Endothelial cell of umbilical vein (primary cell): ENCODE data around the gene TENM4. TPM values are rescaled to one million over a fixed set of nuclear protein-coding genes. Genes with fewer than 3 reads are reported as not detected.

Experiments used
- BruUV-seq: library from RNA; stranded (reverse); fragments of 400-500 nt; replicated peaks from 2 replicates; lab custom pipeline; 2021; lab: Mats Ljungman, UMichigan
- CTCF ChIA-PET: fragments of 300-600, 350-600 bp; sonication (Branson Sonifier 250); formaldehyde crosslinking; loops from one replicate; lab custom pipeline; 2021; ENCODE audit warnings: antibody characterized with exemption, inconsistent platforms; lab: Charles Lee
- POLR2A ChIA-PET: fragments of 300-600, 350-600 bp; sonication (Branson Sonifier 250); formaldehyde crosslinking; loops from one replicate; lab custom pipeline; 2021; ENCODE audit warnings: antibody characterized with exemption, inconsistent platforms; lab: Charles Lee
- DNase-seq: peaks from one replicate; pipeline ENCODE4 v3.0.0-alpha.2; 2011; ENCODE audit warnings: low read depth, low spot score
- FAIRE-seq: peaks from 2 replicates; lab custom pipeline; 2011; peaks lifted over from hg19 to GRCh38; lab: Jason Lieb, UNC
- H2AFZ ChIP-seq: 2 replicates; pipeline ENCODE4 v1.6.0; 2012; ENCODE audit warnings: low read depth, low read length, control low read depth, inconsistent platforms
- H3K27ac ChIP-seq: 2 replicates; pipeline ENCODE4 v1.5.1; 2011; ENCODE audit warnings: low read depth, mild to moderate bottlenecking, control low read depth, low read length, moderate library complexity; ENCODE audit not compliant: insufficient read depth
- H3K27me3 ChIP-seq, 2 experiments: 2 replicates each; pipeline versions ENCODE4 v1.6.0 to v1.6.1; 2011; ENCODE audit warnings: low read length in 2 of 2, mixed read lengths in 1 of 2; ENCODE audit not compliant: control insufficient read depth in 2 of 2, insufficient read depth in 2 of 2
- H3K36me3 ChIP-seq, 2 experiments: 2 replicates in 1 of 2; 3 replicates in 1 of 2; pipeline ENCODE4 v1.5.1; 2011; ENCODE audit warnings: low read length in 2 of 2, mild to moderate bottlenecking in 1 of 2, moderate library complexity in 1 of 2; ENCODE audit not compliant: control insufficient read depth in 2 of 2, insufficient read depth in 2 of 2; ENCODE audit errors: extremely low read depth in 1 of 2
- H3K4me1 ChIP-seq: 3 replicates; pipeline ENCODE4 v1.5.1; 2011; ENCODE audit warnings: mild to moderate bottlenecking, low read length; ENCODE audit not compliant: control insufficient read depth, insufficient read depth; ENCODE audit errors: extremely low read depth
- H3K4me2 ChIP-seq: 2 replicates; pipeline ENCODE4 v1.6.1; 2011; ENCODE audit warnings: low read length, control low read depth, mixed read lengths; ENCODE audit not compliant: insufficient read depth
- H3K4me3 ChIP-seq, 3 experiments: fragments of 200-600 bp in 1 of 3; sonication (generic), shearing (Covaris generic) in 1 of 3; replicated peaks in 1 of 3; 2 replicates each; pipeline ENCODE4 v1.5.1; 2011 to 2016; ENCODE audit warnings: control low read depth in 3 of 3, low read length in 3 of 3, mild to moderate bottlenecking in 2 of 3, inconsistent platforms in 1 of 3, low read depth in 1 of 3, moderate library complexity in 1 of 3; ENCODE audit not compliant: insufficient read depth in 1 of 3
- H3K79me2 ChIP-seq: 2 replicates; pipeline ENCODE4 v1.6.0; 2012; ENCODE audit warnings: low read length, inconsistent platforms; ENCODE audit not compliant: control insufficient read depth, insufficient read depth
- H3K9ac ChIP-seq: replicated peaks from 2 replicates; pipeline ENCODE3; 2011; ENCODE audit warnings: low read length, control low read depth; ENCODE audit not compliant: insufficient read depth; ENCODE audit errors: extremely low read depth
- H3K9me1 ChIP-seq: replicated peaks from 3 replicates; pipeline ENCODE4 v1.6.0; 2011; ENCODE audit warnings: mild to moderate bottlenecking, low read length; ENCODE audit not compliant: control insufficient read depth, insufficient read depth; ENCODE audit errors: extremely low read depth
- H3K9me3 ChIP-seq: replicated peaks from 2 replicates; pipeline ENCODE4 v1.5.1; 2012; ENCODE audit warnings: low read length, inconsistent platforms; ENCODE audit not compliant: control insufficient read depth, insufficient read depth
- H4K20me1 ChIP-seq: replicated peaks from 2 replicates; pipeline ENCODE3; 2011; ENCODE audit warnings: mild to moderate bottlenecking, low read length; ENCODE audit not compliant: control insufficient read depth, insufficient read depth; ENCODE audit errors: extremely low read depth
- EZH2 ChIP-seq: IDR thresholded peaks from 2 replicates; pipeline ENCODE4 v1.6.1; 2012; ENCODE audit warnings: borderline replicate concordance, low read depth, mild to moderate bottlenecking, moderate library complexity, low read length, inconsistent platforms; ENCODE audit not compliant: severe bottlenecking
- FOS ChIP-seq: IDR thresholded peaks from 2 replicates; pipeline ENCODE4 v1.6.1; 2011; ENCODE audit warnings: mild to moderate bottlenecking, low read length, moderate library complexity, borderline replicate concordance; ENCODE audit not compliant: insufficient read depth
- GATA2 ChIP-seq: IDR thresholded peaks from 2 replicates; pipeline ENCODE4 v1.7.0; 2011; ENCODE audit warnings: low read depth, mild to moderate bottlenecking, moderate library complexity, mixed read lengths, low read length; ENCODE audit not compliant: insufficient read length, insufficient read depth
- JUN ChIP-seq: IDR thresholded peaks from 2 replicates; pipeline ENCODE4 v1.6.1; 2011; ENCODE audit warnings: borderline replicate concordance, low read depth; ENCODE audit not compliant: insufficient read length, insufficient read depth
- MYC ChIP-seq: IDR thresholded peaks from one replicate; pipeline ENCODE4 v1.6.1; 2011; ENCODE audit warnings: mild to moderate bottlenecking, low read depth, low read length
- POLR2A ChIP-seq: IDR thresholded peaks from 2 replicates; pipeline ENCODE4 v1.6.1; 2012; ENCODE audit warnings: low read depth, mild to moderate bottlenecking, control low read depth, low read length
- POLR2AphosphoS5 ChIP-seq: IDR thresholded peaks from 2 replicates; pipeline ENCODE4 v1.6.1; 2012; ENCODE audit warnings: low read depth, mild to moderate bottlenecking, control low read depth, low read length, moderate library complexity; ENCODE audit not compliant: insufficient read depth
- dilution Hi-C: fragments of 300-500 bp; cut with MboI; formaldehyde crosslinking; loops from one replicate; pipeline ENCODE4 v1.15.0; 2019; ENCODE audit warnings: low sequenced_read_pairs; ENCODE audit not compliant: extremely low pct_ligation_motif_present
- intact Hi-C: fragments of 100-400 bp; cut with micrococcal nuclease; formaldehyde crosslinking; loops from one replicate; pipeline ENCODE4 v1.10.0; 2022
- polyA plus RNA-seq, 4 experiments: library from polyadenylated mRNA; depleted of rRNA in 3 of 4; stranded (reverse) in 3 of 4; unstranded in 1 of 4; fragments of >200 nt; gene quantifications; 2 replicates each; pipeline versions ENCODE4 v1.2.1 to v1.2.3, GENCODE V29; 2011 to 2012; ENCODE audit warnings: missing spikeins in 1 of 4
- total RNA-seq: library from RNA; stranded (reverse); gene quantifications from 2 replicates; pipeline ENCODE4 v1.2.3, GENCODE V29; 2021
- TF ChIP-seq, protein P1 (sequence below), 2 donors: IDR thresholded peaks; 1 replicate in 1 of 2; 2 replicates in 1 of 2; pipeline ENCODE4 v1.5.1; 2011; ENCODE audit warnings: low read length in 2 of 2, mild to moderate bottlenecking in 2 of 2, moderate library complexity in 2 of 2, control low read depth in 1 of 2, inconsistent platforms in 1 of 2, low read depth in 1 of 2; ENCODE audit not compliant: insufficient read depth in 1 of 2; ENCODE audit errors: extremely low read depth in 1 of 2
- TF ChIP-seq, protein P2 (sequence below): IDR thresholded peaks from 2 replicates; pipeline ENCODE4 v1.6.1; 2011; ENCODE audit not compliant: insufficient read depth, insufficient read length

Gene TENM4
- total and polyA plus RNA-seq, 2 donors (not counting 3 experiments of a cell fraction or from before 2014, with no cell fraction given) = 0.06 to 0.27 TPM

DNA sequence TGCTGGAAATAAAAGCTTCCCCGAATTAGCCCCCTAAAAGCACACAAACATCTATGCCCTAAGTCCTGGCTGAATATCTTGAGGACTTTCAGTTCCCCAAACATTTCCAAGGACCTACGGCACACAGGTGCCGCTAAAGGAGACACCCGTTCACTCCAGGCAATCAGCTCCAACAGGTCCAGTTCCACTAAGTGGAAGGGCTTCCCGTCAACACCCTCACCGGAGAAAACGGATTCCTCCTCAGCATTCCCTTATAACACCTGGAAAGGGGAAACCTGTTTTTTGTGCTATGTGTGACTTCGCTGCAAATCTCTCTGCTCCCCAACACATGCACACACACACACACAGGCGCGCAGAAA lies 3.9 kb downstream of the TENM4 start:
- no peak for FAIRE-seq
- Histone ChIP-seq H3K9me1 (no peaks in the 10 kb centered on the region), H3K9me3 (no peaks in the 10 kb centered on the region), H3K4me3 (peak overlapping the region in 1 of 3 experiments; percentile 7), H3K27me3 (peaks cover 49 to 61% of the 10 kb centered on the region in 2 experiments), H4K20me1 (no peaks in the 10 kb centered on the region), H3K4me2 (peak overlapping the region; percentile 29), H3K4me1 (no peaks in the 10 kb centered on the region), H3K27ac (no peak overlapping the region), H3K79me2 (no peaks in the 10 kb centered on the region), H3K36me3 (no peaks in the 10 kb centered on the region), H2AFZ (peak overlapping the region; percentile 29), H3K9ac (no peak overlapping the region)
- no peak for DNase-seq
- TF ChIP-seq, protein P1, sequence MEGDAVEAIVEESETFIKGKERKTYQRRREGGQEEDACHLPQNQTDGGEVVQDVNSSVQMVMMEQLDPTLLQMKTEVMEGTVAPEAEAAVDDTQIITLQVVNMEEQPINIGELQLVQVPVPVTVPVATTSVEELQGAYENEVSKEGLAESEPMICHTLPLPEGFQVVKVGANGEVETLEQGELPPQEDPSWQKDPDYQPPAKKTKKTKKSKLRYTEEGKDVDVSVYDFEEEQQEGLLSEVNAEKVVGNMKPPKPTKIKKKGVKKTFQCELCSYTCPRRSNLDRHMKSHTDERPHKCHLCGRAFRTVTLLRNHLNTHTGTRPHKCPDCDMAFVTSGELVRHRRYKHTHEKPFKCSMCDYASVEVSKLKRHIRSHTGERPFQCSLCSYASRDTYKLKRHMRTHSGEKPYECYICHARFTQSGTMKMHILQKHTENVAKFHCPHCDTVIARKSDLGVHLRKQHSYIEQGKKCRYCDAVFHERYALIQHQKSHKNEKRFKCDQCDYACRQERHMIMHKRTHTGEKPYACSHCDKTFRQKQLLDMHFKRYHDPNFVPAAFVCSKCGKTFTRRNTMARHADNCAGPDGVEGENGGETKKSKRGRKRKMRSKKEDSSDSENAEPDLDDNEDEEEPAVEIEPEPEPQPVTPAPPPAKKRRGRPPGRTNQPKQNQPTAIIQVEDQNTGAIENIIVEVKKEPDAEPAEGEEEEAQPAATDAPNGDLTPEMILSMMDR (IDR thresholded peaks at IDR 0.05; ENCODE audit: extremely low read depth in 1 of 2, insufficient read depth in 1 of 2, low read depth in 1 of 2, low read length in 2 of 2) = no peak
- TF ChIP-seq MYC = no peak
- no peak for TF ChIP-seq JUN
- TF ChIP-seq, protein P2, sequence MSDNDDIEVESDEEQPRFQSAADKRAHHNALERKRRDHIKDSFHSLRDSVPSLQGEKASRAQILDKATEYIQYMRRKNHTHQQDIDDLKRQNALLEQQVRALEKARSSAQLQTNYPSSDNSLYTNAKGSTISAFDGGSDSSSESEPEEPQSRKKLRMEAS = no peak
- no peak for TF ChIP-seq POLR2AphosphoS5
- POLR2A ChIA-PET = no interaction called here
- CTCF ChIA-PET = no interaction called here
- dilution Hi-C loops = no loop called here
- BruUV-seq = no TSS peak
- intact Hi-C loops = no loop called here

DNA sequence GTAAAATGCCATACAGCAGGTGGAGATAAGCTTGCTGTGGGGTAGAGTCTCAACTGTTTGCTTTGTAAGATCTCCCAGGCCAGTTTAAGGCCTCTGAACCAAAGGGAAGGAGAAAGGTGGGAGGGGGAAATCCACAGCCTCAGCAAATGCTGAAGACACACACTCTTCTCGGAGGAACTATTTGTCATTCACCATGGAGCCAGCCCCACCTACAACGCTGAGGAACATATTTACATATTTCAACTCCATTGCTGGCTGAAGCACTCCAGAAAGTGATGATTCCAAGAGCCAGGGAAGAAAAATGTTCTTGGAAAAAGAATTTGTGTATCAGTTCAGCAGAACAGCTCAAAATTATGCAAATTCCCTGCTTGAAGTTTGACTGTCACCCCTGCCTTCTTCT lies 6.5 kb downstream of the TENM4 start:
- intact Hi-C loops = no loop called here
- H3K4me1 ChIP-seq = no peaks in the 10 kb centered on the region
- BruUV-seq = no TSS peak
- H3K9ac ChIP-seq = no peak overlapping the region
- no peak overlapping the region for H3K27ac ChIP-seq
- FAIRE-seq (no peak), DNase-seq (no peak)
- H3K27me3 ChIP-seq = peaks cover 31 to 36% of the 10 kb centered on the region in 2 experiments
- H3K79me2 ChIP-seq = no peaks in the 10 kb centered on the region
- no peak overlapping the region for H3K4me3 ChIP-seq
- POLR2A ChIA-PET = no interaction called here
- H4K20me1 ChIP-seq = no peaks in the 10 kb centered on the region
- no peaks in the 10 kb centered on the region for H3K9me1 ChIP-seq
- dilution Hi-C loops = no loop called here
- H3K4me2 ChIP-seq = no peak overlapping the region
- no peaks in the 10 kb centered on the region for H3K9me3 ChIP-seq
- H2AFZ ChIP-seq = no peak overlapping the region
- CTCF ChIA-PET = no interaction called here
- TF ChIP-seq JUN (no peak), POLR2A (no peak), POLR2AphosphoS5 (no peak), MYC (no peak), GATA2 (no peak), EZH2 (no peak), FOS (no peak)
- TF ChIP-seq, protein P1 (IDR thresholded peaks at IDR 0.05; ENCODE audit: extremely low read depth in 1 of 2, insufficient read depth in 1 of 2, low read depth in 1 of 2, low read length in 2 of 2) = no peak
- TF ChIP-seq, protein P2 = no peak
- no peaks in the 10 kb centered on the region for H3K36me3 ChIP-seq
